ENCODE measurements around the gene FUZ.

- TF ChIP-seq CTCF (IDR thresholded peaks at IDR 0.05) (no peak), POLR2AphosphoS5 (IDR thresholded peaks at IDR 0.05) (no peak), EP300 (IDR thresholded peaks at IDR 0.05) (no peak)
Measured at GRCh38 chr19:49798574-49798973, 14.5 kb downstream of the FUZ start.

All from gastroesophageal sphincter (tissue), 3 donors.